HepG2 (cell line): ENCODE results near the gene ZBTB46. TPM values are rescaled to one million over a fixed set of nuclear protein-coding genes. Genes with fewer than 3 reads are reported as not detected.

Source experiments
- ATAC-seq: fragments of 200-7000 bp; cut with Tn5 transposase; 3 replicates; pipeline ENCODE4 v1.9.1; 2020; ENCODE audit warnings: mild to moderate bottlenecking, moderate library complexity
- BruUV-seq: library from RNA; stranded (reverse); fragments of 400-500 nt; replicated peaks from 2 replicates; lab custom pipeline; 2021; lab: Mats Ljungman, UMichigan
- CTCF ChIA-PET: fragments of 300-600 bp; formaldehyde crosslinking; extraction: SDS; loops from one replicate; lab custom pipeline; 2021; ENCODE audit warnings: low total read pairs, inconsistent platforms, low intra/inter-chr PET ratio; lab: Yijun Ruan, JAX
- POLR2A ChIA-PET: fragments of 350-600 bp; sonication (Branson Sonifier 250); formaldehyde crosslinking; loops from one replicate; lab custom pipeline; 2020; ENCODE audit warnings: antibody characterized with exemption, inconsistent platforms; lab: Yijun Ruan, JAX
- DNase-seq: peaks from one replicate; pipeline ENCODE4 v3.0.0-alpha.2; 2015; ENCODE audit warnings: low spot score
- FAIRE-seq: peaks from 3 replicates; lab custom pipeline; 2011; peaks lifted over from hg19 to GRCh38; lab: Jason Lieb, UNC
- H2AFZ ChIP-seq: one replicate; pipeline ENCODE4 v1.6.1; 2011; ENCODE audit warnings: low read length, inconsistent platforms
- H3K27ac ChIP-seq: fragments of 300-600 bp; 3 replicates; pipeline ENCODE4 v1.8.0; 2011; ENCODE audit warnings: mixed run types, mild to moderate bottlenecking, mixed read lengths, low read length, inconsistent platforms; ENCODE audit not compliant: insufficient read depth; ENCODE audit errors: extremely low read length
- H3K27me3 ChIP-seq, 2 experiments: fragments of 200-600 bp in 1 of 2; 2 replicates in 1 of 2; 3 replicates in 1 of 2; pipeline versions ENCODE4 v1.6.0 to v1.8.0; 2011; ENCODE audit warnings: low read length in 2 of 2, mild to moderate bottlenecking in 2 of 2, moderate library complexity in 2 of 2, inconsistent platforms in 1 of 2; ENCODE audit not compliant: insufficient read depth in 2 of 2, control insufficient read depth in 1 of 2
- H3K36me3 ChIP-seq, 2 experiments: fragments of 200-600 bp in 1 of 2; replicated peaks in 1 of 2; 2 replicates in 1 of 2; 3 replicates in 1 of 2; pipeline versions ENCODE4 v1.5.1 to v1.8.0; 2011; ENCODE audit warnings: low read length in 2 of 2, inconsistent platforms in 1 of 2; ENCODE audit not compliant: insufficient read depth in 2 of 2, control insufficient read depth in 1 of 2
- H3K4me1 ChIP-seq: 2 replicates; pipeline ENCODE4 v1.5.1; 2012; ENCODE audit warnings: low read length, inconsistent platforms; ENCODE audit not compliant: insufficient read depth
- H3K4me2 ChIP-seq: 2 replicates; pipeline ENCODE4 v1.6.0; 2011; ENCODE audit warnings: low read depth, low read length, inconsistent platforms
- H3K4me3 ChIP-seq, 3 experiments: fragments of 200-600 bp in 1 of 3; sonication (generic), shearing (Covaris generic) in 1 of 3; replicated peaks in 1 of 3; 2 replicates each; pipeline ENCODE4 v1.5.1; 2011 to 2016; ENCODE audit warnings: low read length in 3 of 3, inconsistent platforms in 2 of 3, low read depth in 2 of 3, mild to moderate bottlenecking in 2 of 3, control low read depth in 1 of 3, mixed read lengths in 1 of 3; ENCODE audit not compliant: insufficient read depth in 1 of 3
- H3K79me2 ChIP-seq: one replicate; pipeline ENCODE4 v1.6.1; 2011; ENCODE audit warnings: low read length, inconsistent platforms; ENCODE audit not compliant: insufficient read depth
- H3K9ac ChIP-seq: 2 replicates; pipeline ENCODE4 v1.6.0; 2011; ENCODE audit warnings: mild to moderate bottlenecking, low read depth, low read length, inconsistent platforms; ENCODE audit not compliant: insufficient read depth
- H3K9me3 ChIP-seq: 2 replicates; pipeline ENCODE4 v1.5.1; 2012; ENCODE audit warnings: mild to moderate bottlenecking, low read length
- H4K20me1 ChIP-seq: 2 replicates; pipeline ENCODE4 v1.6.0; 2011; ENCODE audit warnings: inconsistent platforms, mild to moderate bottlenecking, low read length, moderate library complexity; ENCODE audit not compliant: insufficient read depth
- CBX1 ChIP-seq: IDR thresholded peaks from one replicate; pipeline ENCODE4 v1.6.1; 2016; ENCODE audit warnings: antibody characterized with exemption, low read depth
- CREB1 ChIP-seq, 2 experiments: fragments of 450-650 bp in 1 of 2; IDR thresholded peaks; 2 replicates each; pipeline ENCODE4 v1.6.1; 2016 to 2017; ENCODE audit warnings: control low read depth in 1 of 2, mild to moderate bottlenecking in 1 of 2, missing compliant biosample characterization in 1 of 2, missing genetic modification characterization in 1 of 2
- ELF4 ChIP-seq: sonication (generic); formaldehyde crosslinking; IDR thresholded peaks from 2 replicates; pipeline ENCODE4 v1.5.0; 2020; ENCODE audit warnings: missing genetic modification reagents, mild to moderate bottlenecking, moderate library complexity, borderline replicate concordance
- HCFC1 ChIP-seq: fragments of 150-350 bp; IDR thresholded peaks from 2 replicates; pipeline ENCODE4 v1.6.1; 2014; ENCODE audit warnings: low read depth, low read length
- KDM2A ChIP-seq: sonication (generic); formaldehyde crosslinking; IDR thresholded peaks from 2 replicates; pipeline ENCODE4 v1.4.0; 2020; ENCODE audit warnings: low read depth, missing genetic modification reagents, borderline replicate concordance
- RFXAP ChIP-seq: sonication (generic); formaldehyde crosslinking; IDR thresholded peaks from 2 replicates; pipeline ENCODE4 v1.4.0; 2020; ENCODE audit warnings: missing genetic modification reagents, borderline replicate concordance
- SNRNP70 ChIP-seq: fragments of 200-400 bp; formaldehyde crosslinking; IDR thresholded peaks from 2 replicates; pipeline ENCODE4 v1.6.1; 2017; ENCODE audit warnings: mild to moderate bottlenecking, low read depth, low read length, moderate library complexity
- SOX13 ChIP-seq, 3 experiments: fragments of 450-650 bp in 1 of 3; sonication (generic) in 1 of 3; formaldehyde crosslinking in 1 of 3; IDR thresholded peaks in 2 of 3; conservative IDR thresholded peaks in 1 of 3; 2 replicates each; pipeline versions ENCODE4 v1.5.0 to v1.6.1; 2016 to 2020; ENCODE audit warnings: antibody characterized with exemption in 1 of 3, mild to moderate bottlenecking in 1 of 3, missing compliant biosample characterization in 1 of 3, missing genetic modification reagents in 1 of 3, moderate library complexity in 1 of 3
- SP1 ChIP-seq, 2 experiments: fragments of 450-650 bp in 1 of 2; sonication (generic) in 1 of 2; formaldehyde crosslinking in 1 of 2; IDR thresholded peaks; 2 replicates each; pipeline versions ENCODE4 v1.4.0 to v1.6.1; 2016 to 2020; ENCODE audit warnings: missing genetic modification reagents in 1 of 2
- TGIF2 ChIP-seq: IDR thresholded peaks from 2 replicates; pipeline ENCODE4 v1.6.1; 2016; ENCODE audit warnings: control low read depth, missing compliant biosample characterization
- ZFX ChIP-seq: sonication (generic); formaldehyde crosslinking; IDR thresholded peaks from 2 replicates; pipeline ENCODE4 v1.4.0; 2020; ENCODE audit warnings: mild to moderate bottlenecking, low read depth, missing genetic modification reagents, moderate library complexity
- ZNF34 ChIP-seq: sonication (generic); formaldehyde crosslinking; IDR thresholded peaks from 2 replicates; pipeline ENCODE4 v1.4.0; 2020; ENCODE audit warnings: mild to moderate bottlenecking, missing genetic modification reagents, borderline replicate concordance
- ZNF484 ChIP-seq: sonication (generic); formaldehyde crosslinking; IDR thresholded peaks from 2 replicates; pipeline ENCODE4 v1.5.1; 2020; ENCODE audit warnings: mild to moderate bottlenecking, low read depth, missing genetic modification reagents, borderline replicate concordance
- WGBS: methylation state at CpG from one replicate; pipeline ENCODE4 v1.1.6; 2017; ENCODE audit warnings: low lambda C conversion rate; 5-methylcytosine and 5-hydroxymethylcytosine counted together
- in situ Hi-C: cut with HindIII; loops from 2 replicates; pipeline ENCODE4 v1.10.0; 2017; ENCODE audit warnings: low pct_unique_long_range_greater_than_20kb; ENCODE audit not compliant: extremely low pct_ligation_motif_present
- intact Hi-C: fragments of 100-400 bp; cut with micrococcal nuclease; formaldehyde crosslinking; loops from one replicate; pipeline ENCODE4 v1.10.0; 2022; ENCODE audit not compliant: unreplicated experiment
- polyA plus RNA-seq, 8 experiments: library from polyadenylated mRNA; depleted of rRNA in 3 of 8; stranded (reverse) in 7 of 8; unstranded in 1 of 8; fragments of >200 nt; fragmentation: Illumina TruSeq in 4 of 8; extraction: Trizol in 4 of 8; gene quantifications; 2 replicates each; pipeline versions ENCODE4 v1.2.1 to v1.2.3, GENCODE V29; 2011 to 2016; ENCODE audit warnings: low read depth in 4 of 8, missing spikeins in 1 of 8, mixed read lengths in 1 of 8; ENCODE audit not compliant: insufficient read depth in 1 of 8
- total RNA-seq, 5 experiments: library from RNA; depleted of rRNA; stranded (reverse); fragments of >200 nt; fragmentation: Illumina TruSeq; extraction: Trizol; gene quantifications; 2 replicates each; pipeline ENCODE4 v1.2.3, GENCODE V29; 2016; ENCODE audit warnings: low read depth in 1 of 5
- TF ChIP-seq, protein P1 (sequence below): sonication (generic); formaldehyde crosslinking; IDR thresholded peaks from 2 replicates; pipeline ENCODE4 v1.4.0; 2020; ENCODE audit warnings: missing genetic modification reagents, low read depth, mild to moderate bottlenecking, borderline replicate concordance
- TF ChIP-seq, protein P2 (sequence below): sonication (generic); formaldehyde crosslinking; IDR thresholded peaks from 2 replicates; pipeline ENCODE4 v1.5.1; 2020; ENCODE audit warnings: mild to moderate bottlenecking, moderate library complexity, missing genetic modification reagents
- TF ChIP-seq, protein P3 (sequence below): sonication (generic); formaldehyde crosslinking; IDR thresholded peaks from 2 replicates; pipeline ENCODE4 v1.8.0; 2022; ENCODE audit warnings: mild to moderate bottlenecking, missing genetic modification reagents, moderate library complexity

Gene ZBTB46
- total and polyA plus RNA-seq, 2 of the 13 experiments (the other 11 are each of a cell fraction or from before 2014, with no cell fraction given): 1.6 to 13.5 TPM

DNA sequence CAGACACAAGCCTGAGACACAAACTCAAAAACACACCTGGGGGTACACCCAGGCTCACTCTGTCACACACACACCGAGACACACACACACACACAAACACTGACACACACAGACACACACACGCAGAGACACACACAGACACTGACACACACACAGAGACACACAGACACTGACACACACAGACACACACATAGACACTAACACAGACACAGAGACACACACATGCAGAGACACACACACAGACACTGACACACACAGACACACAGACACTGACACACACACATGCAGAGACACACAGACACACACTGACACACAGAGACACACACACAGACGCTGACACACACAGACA, 15.8 kb upstream of the ZBTB46 start (continued):
- no peak for TF ChIP-seq HCFC1
- TF ChIP-seq SP1 (IDR thresholded peaks at IDR 0.05): peak; percentile 65; the same call in 1 of the 2 replicates
- no peak for TF ChIP-seq SP1 (CRISPR knock-in tag; IDR thresholded peaks at IDR 0.05)
- no peak for TF ChIP-seq ZNF34 (CRISPR knock-in tag)
- TF ChIP-seq, protein P1, sequence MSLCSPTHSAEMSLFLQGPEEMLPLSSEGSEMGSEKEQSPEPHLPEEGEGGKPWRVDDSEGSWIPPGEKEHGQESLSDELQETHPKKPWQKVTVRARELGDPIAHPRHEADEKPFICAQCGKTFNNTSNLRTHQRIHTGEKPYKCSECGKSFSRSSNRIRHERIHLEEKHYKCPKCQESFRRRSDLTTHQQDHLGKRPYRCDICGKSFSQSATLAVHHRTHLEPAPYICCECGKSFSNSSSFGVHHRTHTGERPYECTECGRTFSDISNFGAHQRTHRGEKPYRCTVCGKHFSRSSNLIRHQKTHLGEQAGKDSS (CRISPR knock-in tag): no peak
- TF ChIP-seq, protein P2, sequence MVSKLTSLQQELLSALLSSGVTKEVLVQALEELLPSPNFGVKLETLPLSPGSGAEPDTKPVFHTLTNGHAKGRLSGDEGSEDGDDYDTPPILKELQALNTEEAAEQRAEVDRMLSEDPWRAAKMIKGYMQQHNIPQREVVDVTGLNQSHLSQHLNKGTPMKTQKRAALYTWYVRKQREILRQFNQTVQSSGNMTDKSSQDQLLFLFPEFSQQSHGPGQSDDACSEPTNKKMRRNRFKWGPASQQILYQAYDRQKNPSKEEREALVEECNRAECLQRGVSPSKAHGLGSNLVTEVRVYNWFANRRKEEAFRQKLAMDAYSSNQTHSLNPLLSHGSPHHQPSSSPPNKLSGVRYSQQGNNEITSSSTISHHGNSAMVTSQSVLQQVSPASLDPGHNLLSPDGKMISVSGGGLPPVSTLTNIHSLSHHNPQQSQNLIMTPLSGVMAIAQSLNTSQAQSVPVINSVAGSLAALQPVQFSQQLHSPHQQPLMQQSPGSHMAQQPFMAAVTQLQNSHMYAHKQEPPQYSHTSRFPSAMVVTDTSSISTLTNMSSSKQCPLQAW (CRISPR knock-in tag): no peak
- TF ChIP-seq KDM2A (CRISPR knock-in tag): no peak
- TF ChIP-seq CREB1 (IDR thresholded peaks at IDR 0.05): peak; percentile 58; the same call in 1 of the 2 replicates
- no peak for TF ChIP-seq CREB1 (CRISPR knock-in tag; IDR thresholded peaks at IDR 0.05)

DNA sequence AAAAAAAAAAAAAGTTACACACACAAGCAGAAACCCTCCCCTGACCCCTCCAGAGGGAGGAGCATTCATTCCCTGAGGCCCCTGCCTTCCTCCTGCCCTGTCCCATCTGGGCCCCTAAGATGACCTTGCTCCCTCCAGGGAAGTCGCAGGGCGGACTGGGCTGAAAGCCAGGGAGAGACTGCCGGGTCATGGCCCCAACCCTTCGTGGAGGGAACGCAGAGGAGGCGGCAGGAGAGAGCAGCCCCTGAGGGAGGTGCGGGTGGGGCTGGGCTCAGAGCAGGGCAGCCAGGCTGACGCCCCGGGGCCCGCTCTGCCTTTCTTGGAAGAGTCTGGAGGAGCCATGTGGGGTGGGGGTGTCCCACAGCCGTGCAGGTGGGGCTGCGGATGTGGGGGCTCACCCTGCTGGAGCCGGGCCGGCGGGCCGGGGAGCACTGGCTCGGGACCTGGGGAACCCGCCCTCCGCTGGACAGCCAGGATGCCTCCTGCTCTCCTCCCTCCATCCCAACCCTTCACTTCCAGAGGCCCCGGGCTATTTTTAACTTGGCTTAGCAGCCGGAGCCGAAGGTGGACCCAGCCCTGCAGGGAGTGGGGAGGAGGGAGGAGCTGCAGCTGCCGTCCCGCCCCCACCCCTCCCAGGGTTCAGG, 15.2 kb upstream of the ZBTB46 start:
- whole genome bisulfite sequencing: 4% methylated on average over 18 of the region's 24 CpGs
- H3K27ac ChIP-seq: no peak overlapping the region
- FAIRE-seq (peak; percentile 80), DNase-seq (peak; percentile 75), ATAC-seq (peak; percentile 51)
- peak overlapping the region; percentile 35 to 67 (median 43); a peak in 5 of 6 replicates for H3K4me3 ChIP-seq
- H3K4me2 ChIP-seq: peak overlapping the region; percentile 66
- CTCF ChIA-PET: no interaction called here
- no peaks in the 10 kb centered on the region for H4K20me1 ChIP-seq
- peaks cover 41% of the 10 kb centered on the region for H3K4me1 ChIP-seq
- no TSS peak for BruUV-seq
- no peaks in the 10 kb centered on the region for H3K79me2 ChIP-seq
- H2AFZ ChIP-seq: no peak overlapping the region
- peaks cover 12 to 40% of the 10 kb centered on the region in 2 experiments for H3K27me3 ChIP-seq
- POLR2A ChIA-PET: interaction anchor here (0.7 to 3.7 kb wide), 5 partner anchors 9 to 41 kb away, joined by 3 to 29 read pairs (median 4); partner anchors contain the start of genes ABHD16B and TPD52L2
- H3K36me3 ChIP-seq: no peaks in the 10 kb centered on the region
- intact Hi-C loops (no loop called here), in situ Hi-C loops (no loop called here)
- H3K9ac ChIP-seq: no peak overlapping the region
- no peaks in the 10 kb centered on the region for H3K9me3 ChIP-seq
- no peak for TF ChIP-seq ZNF484
- TF ChIP-seq ZFX: peak; percentile 4; the same call in 1 of the 2 replicates
- TF ChIP-seq TGIF2 (CRISPR knock-in tag): no peak
- TF ChIP-seq RFXAP (CRISPR knock-in tag): no peak
- no peak for TF ChIP-seq SOX13 (IDR thresholded peaks at IDR 0.05)
- TF ChIP-seq SOX13 (CRISPR knock-in tag; conservative IDR thresholded peaks at IDR 0.05 in 1 of 2, IDR thresholded peaks at IDR 0.05 in 1 of 2): no peak; a peak in 1 of 4 replicates
- TF ChIP-seq, protein P3, sequence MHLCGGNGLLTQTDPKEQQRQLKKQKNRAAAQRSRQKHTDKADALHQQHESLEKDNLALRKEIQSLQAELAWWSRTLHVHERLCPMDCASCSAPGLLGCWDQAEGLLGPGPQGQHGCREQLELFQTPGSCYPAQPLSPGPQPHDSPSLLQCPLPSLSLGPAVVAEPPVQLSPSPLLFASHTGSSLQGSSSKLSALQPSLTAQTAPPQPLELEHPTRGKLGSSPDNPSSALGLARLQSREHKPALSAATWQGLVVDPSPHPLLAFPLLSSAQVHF (CRISPR knock-in tag): 0 out of 2 replicates have a peak, but pooled peaks have one; percentile 12
- peak; percentile 35 for TF ChIP-seq CBX1
- no peak for TF ChIP-seq ELF4 (CRISPR knock-in tag)
- no peak for TF ChIP-seq SNRNP70
